ENCODE data around the gene GIMAP8.

GIMAP8 gene

DNA sequence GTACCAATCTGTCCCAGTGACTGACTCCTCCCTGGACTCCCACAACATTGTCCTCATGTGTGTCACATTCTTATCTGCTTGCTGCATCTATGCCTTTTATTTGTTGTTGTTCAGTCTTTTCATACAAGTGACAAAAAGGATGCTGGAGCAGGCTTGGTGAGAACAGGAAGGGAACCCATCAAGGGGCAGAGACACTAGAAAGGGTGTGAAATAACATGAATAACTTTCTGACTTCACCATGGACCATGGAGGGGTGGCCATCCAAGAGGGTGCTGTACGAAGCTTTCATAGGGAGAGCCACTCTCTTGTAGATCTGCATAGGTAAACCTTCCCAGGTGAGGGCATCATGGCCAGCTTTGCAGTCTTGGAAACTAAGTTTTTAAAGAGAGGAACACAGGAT lies 14.5 kb downstream of the GIMAP8 start:
- no peak overlapping the region for H3K4me3 ChIP-seq (ENCODE audit: insufficient read depth, low read depth, low read length)
- 91 to 93% methylated on average over 1 of the region's 1 CpG for WGBS, 2 experiments
- no peak overlapping the region for H3K27ac ChIP-seq (ENCODE audit: insufficient read depth, low read depth, low read length, poor library complexity, severe bottlenecking)
- no peaks in the 10 kb centered on the region for H3K9me3 ChIP-seq (ENCODE audit: control insufficient read depth, low read length)
- no peaks in the 10 kb centered on the region for H3K4me1 ChIP-seq (ENCODE audit: control insufficient read depth, insufficient read depth, low read length)
- no peaks in the 10 kb centered on the region for H3K36me3 ChIP-seq (ENCODE audit: control insufficient read depth, insufficient read depth, low read length)
- H3K27me3 ChIP-seq (ENCODE audit: control insufficient read depth, insufficient read depth, low read length, poor library complexity, severe bottlenecking): no peaks in the 10 kb centered on the region

GRCh38 chr7:150465414-150465813 lies 15.0 kb downstream of the GIMAP8 start:
- Histone ChIP-seq H3K27me3 (ENCODE audit: control insufficient read depth, insufficient read depth, low read length, poor library complexity, severe bottlenecking) (no peaks in the 10 kb centered on the region), H3K4me1 (ENCODE audit: control insufficient read depth, insufficient read depth, low read length) (no peaks in the 10 kb centered on the region), H3K4me3 (ENCODE audit: insufficient read depth, low read depth, low read length) (no peak overlapping the region), H3K36me3 (ENCODE audit: control insufficient read depth, insufficient read depth, low read length) (no peaks in the 10 kb centered on the region), H3K27ac (ENCODE audit: insufficient read depth, low read depth, low read length, poor library complexity, severe bottlenecking) (no peak overlapping the region), H3K9me3 (ENCODE audit: control insufficient read depth, low read length) (no peaks in the 10 kb centered on the region)
- 92 to 96% methylated on average over 2 of the region's 2 CpGs for WGBS, 2 experiments

GRCh38 chr7:150466477-150466876 lies 16.0 kb downstream of the GIMAP8 start:
- no peak overlapping the region for H3K4me3 ChIP-seq (ENCODE audit: insufficient read depth, low read depth, low read length)
- H3K27me3 ChIP-seq (ENCODE audit: control insufficient read depth, insufficient read depth, low read length, poor library complexity, severe bottlenecking): no peaks in the 10 kb centered on the region
- H3K4me1 ChIP-seq (ENCODE audit: control insufficient read depth, insufficient read depth, low read length): no peaks in the 10 kb centered on the region
- WGBS, 2 experiments: 90 to 95% methylated on average over 6 of the region's 6 CpGs
- H3K27ac ChIP-seq (ENCODE audit: insufficient read depth, low read depth, low read length, poor library complexity, severe bottlenecking): no peak overlapping the region
- H3K36me3 ChIP-seq (ENCODE audit: control insufficient read depth, insufficient read depth, low read length): no peaks in the 10 kb centered on the region
- H3K9me3 ChIP-seq (ENCODE audit: control insufficient read depth, low read length): no peaks in the 10 kb centered on the region

- H3K4me1 ChIP-seq (ENCODE audit: control insufficient read depth, insufficient read depth, low read length): no peaks in the 10 kb centered on the region
- H3K4me3 ChIP-seq (ENCODE audit: insufficient read depth, low read depth, low read length): no peak overlapping the region
- 95 to 100% methylated on average over 3 of the region's 3 CpGs for WGBS, 2 experiments
- no peaks in the 10 kb centered on the region for H3K9me3 ChIP-seq (ENCODE audit: control insufficient read depth, low read length)
- H3K27me3 ChIP-seq (ENCODE audit: control insufficient read depth, insufficient read depth, low read length, poor library complexity, severe bottlenecking): no peaks in the 10 kb centered on the region
- no peak overlapping the region for H3K27ac ChIP-seq (ENCODE audit: insufficient read depth, low read depth, low read length, poor library complexity, severe bottlenecking)
- no peaks in the 10 kb centered on the region for H3K36me3 ChIP-seq (ENCODE audit: control insufficient read depth, insufficient read depth, low read length)
These were observed 17.8 kb downstream of the GIMAP8 start for GRCh38 chr7:150468241-150468640.

DNA sequence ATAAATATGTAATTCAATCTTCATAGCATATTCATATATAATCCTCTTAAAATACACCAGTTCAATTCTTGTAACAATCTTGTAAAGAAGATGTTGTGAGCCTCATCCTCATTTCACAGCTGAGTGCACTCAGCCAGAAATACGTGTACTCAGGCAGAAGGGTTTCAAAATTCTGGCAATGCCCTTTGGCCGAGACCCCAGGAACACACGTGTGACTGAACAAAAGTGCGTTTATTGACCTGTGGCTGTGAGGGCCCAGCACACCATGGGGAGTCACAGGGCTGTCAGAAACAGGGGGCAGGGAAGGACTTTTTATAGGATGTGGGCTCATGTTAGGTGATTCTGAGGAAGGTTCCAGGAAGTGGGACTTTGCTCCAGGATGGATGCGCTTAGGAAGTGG lies 21.5 kb downstream of the GIMAP8 start:
- Histone ChIP-seq H3K27me3 (ENCODE audit: control insufficient read depth, insufficient read depth, low read length, poor library complexity, severe bottlenecking) (no peaks in the 10 kb centered on the region), H3K9me3 (ENCODE audit: control insufficient read depth, low read length) (no peaks in the 10 kb centered on the region), H3K36me3 (ENCODE audit: control insufficient read depth, insufficient read depth, low read length) (no peaks in the 10 kb centered on the region), H3K27ac (ENCODE audit: insufficient read depth, low read depth, low read length, poor library complexity, severe bottlenecking) (no peak overlapping the region), H3K4me1 (ENCODE audit: control insufficient read depth, insufficient read depth, low read length) (no peaks in the 10 kb centered on the region), H3K4me3 (ENCODE audit: insufficient read depth, low read depth, low read length) (no peak overlapping the region)
- WGBS, 2 experiments: 87 to 94% methylated on average over 5 of the region's 5 CpGs

DNA sequence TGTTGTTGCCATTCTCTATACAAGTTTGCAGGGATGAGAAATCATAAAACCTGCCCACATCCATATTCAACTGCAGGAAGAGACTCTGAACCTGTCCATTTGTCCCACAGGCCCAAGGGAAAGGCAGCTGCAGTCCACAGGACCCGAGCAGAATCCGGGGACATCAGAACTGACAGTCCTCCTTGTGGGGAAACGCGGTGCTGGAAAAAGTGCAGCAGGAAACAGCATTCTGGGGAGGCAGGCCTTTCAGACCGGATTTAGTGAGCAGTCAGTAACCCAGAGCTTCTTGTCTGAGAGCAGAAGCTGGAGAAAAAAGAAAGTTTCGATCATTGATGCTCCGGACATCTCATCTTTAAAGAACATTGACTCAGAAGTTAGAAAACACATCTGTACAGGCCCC lies 23.5 kb downstream of the GIMAP8 start:
- Histone ChIP-seq H3K4me3 (ENCODE audit: insufficient read depth, low read depth, low read length) (no peak overlapping the region), H3K27ac (ENCODE audit: insufficient read depth, low read depth, low read length, poor library complexity, severe bottlenecking) (no peak overlapping the region), H3K27me3 (ENCODE audit: control insufficient read depth, insufficient read depth, low read length, poor library complexity, severe bottlenecking) (no peaks in the 10 kb centered on the region), H3K36me3 (ENCODE audit: control insufficient read depth, insufficient read depth, low read length) (no peaks in the 10 kb centered on the region), H3K4me1 (ENCODE audit: control insufficient read depth, insufficient read depth, low read length) (no peaks in the 10 kb centered on the region), H3K9me3 (ENCODE audit: control insufficient read depth, low read length) (no peaks in the 10 kb centered on the region)
- 90 to 92% methylated on average over 7 of the region's 7 CpGs for WGBS, 2 experiments

DNA sequence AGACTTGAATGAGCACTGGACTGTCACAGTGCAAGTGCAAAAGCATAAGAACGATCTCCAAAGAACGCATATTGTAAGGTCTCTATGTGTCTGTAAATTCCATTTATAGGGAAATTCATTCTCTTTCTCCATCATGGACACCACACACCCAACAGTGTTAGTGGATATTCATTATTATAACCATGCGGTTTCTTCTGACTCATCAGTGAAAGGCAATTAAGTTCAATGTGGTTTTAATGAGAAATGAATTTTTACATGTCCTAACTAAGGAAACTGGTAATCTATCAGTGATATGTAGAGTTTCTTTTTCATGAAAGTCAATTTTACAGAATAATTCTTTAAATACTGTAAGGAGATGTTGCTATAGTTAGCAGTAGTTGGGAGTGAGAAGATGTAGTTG lies 25.9 kb downstream of the GIMAP8 start:
- 100% methylated on average over 2 to 3 of the region's 3 CpGs for WGBS, 2 experiments
- no peaks in the 10 kb centered on the region for H3K9me3 ChIP-seq (ENCODE audit: control insufficient read depth, low read length)
- no peak overlapping the region for H3K4me3 ChIP-seq (ENCODE audit: insufficient read depth, low read depth, low read length)
- no peaks in the 10 kb centered on the region for H3K36me3 ChIP-seq (ENCODE audit: control insufficient read depth, insufficient read depth, low read length)
- H3K4me1 ChIP-seq (ENCODE audit: control insufficient read depth, insufficient read depth, low read length): no peaks in the 10 kb centered on the region
- no peak overlapping the region for H3K27ac ChIP-seq (ENCODE audit: insufficient read depth, low read depth, low read length, poor library complexity, severe bottlenecking)
- no peaks in the 10 kb centered on the region for H3K27me3 ChIP-seq (ENCODE audit: control insufficient read depth, insufficient read depth, low read length, poor library complexity, severe bottlenecking)

DNA sequence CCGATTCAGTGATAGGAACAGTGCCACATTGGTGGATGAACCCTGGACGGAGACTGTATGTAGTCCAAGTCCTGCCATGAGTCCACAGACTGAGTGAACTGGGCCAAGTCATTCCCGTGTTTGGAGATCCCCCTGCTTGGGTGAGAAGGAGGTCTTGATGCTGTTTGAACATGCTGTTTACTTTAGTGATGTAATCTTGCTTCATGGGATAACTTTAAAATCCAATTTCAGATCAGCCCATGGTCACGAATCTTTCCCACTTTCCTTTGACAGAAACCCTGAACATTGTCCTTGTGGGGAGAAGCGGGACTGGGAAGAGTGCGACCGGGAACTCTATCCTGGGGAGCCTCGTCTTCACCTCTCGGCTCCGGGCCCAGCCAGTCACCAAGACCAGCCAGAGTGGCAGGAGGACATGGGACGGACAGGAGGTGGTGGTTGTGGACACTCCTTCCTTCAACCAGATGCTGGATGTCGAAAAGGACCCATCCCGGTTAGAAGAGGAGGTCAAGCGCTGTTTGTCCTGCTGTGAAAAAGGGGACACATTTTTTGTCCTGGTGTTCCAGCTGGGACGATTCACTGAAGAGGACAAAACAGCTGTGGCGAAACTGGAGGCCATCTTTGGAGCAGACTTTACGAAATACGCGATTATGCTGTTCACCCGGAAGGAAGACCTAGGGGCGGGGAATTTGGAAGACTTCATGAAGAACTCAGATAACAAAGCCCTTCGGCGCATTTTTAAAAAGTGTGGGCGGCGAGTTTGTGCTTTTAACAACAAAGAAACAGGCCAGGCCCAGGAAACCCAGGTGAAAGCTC lies 26.6 kb downstream of the GIMAP8 start:
- 95% methylated on average over 25 of the region's 25 CpGs for WGBS, 2 experiments
- H3K4me1 ChIP-seq (ENCODE audit: control insufficient read depth, insufficient read depth, low read length): no peaks in the 10 kb centered on the region

DNA sequence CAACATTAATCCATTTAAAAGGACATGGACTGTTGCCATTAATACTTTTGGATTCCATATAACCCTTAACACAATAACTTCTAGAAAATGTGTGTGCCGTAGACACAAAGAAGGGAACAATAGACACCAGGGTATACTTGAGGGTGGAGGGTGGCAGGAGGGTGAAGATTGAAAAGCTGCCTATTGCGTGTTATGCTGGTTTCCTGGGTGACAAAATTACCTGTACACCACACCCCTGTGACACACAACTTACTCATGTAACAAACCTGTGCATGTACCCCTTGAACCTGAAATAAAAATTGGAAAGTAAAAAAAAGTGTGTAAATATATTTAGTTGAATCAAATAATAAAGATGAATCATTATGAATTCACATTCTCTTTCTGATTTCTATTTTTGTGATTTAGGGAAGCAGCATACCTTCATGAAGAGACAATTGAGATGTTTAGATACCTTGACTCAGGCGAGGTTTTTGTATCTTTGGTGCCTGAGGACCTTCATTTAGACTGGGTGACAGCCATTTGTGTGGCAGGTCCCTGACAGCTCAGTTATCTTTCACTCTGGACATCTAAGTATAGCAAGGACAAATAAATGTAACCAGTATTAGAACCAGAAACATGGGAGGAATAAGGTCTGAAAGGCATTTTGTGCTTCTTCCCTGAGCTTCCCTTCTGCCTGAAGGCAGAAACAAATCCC lies 28.7 kb downstream of the GIMAP8 start:
- Histone ChIP-seq H3K36me3 (ENCODE audit: control insufficient read depth, insufficient read depth, low read length) (no peaks in the 10 kb centered on the region), H3K4me1 (ENCODE audit: control insufficient read depth, insufficient read depth, low read length) (no peaks in the 10 kb centered on the region), H3K9me3 (ENCODE audit: control insufficient read depth, low read length) (no peaks in the 10 kb centered on the region), H3K27ac (ENCODE audit: insufficient read depth, low read depth, low read length, poor library complexity, severe bottlenecking) (no peak overlapping the region), H3K27me3 (ENCODE audit: control insufficient read depth, insufficient read depth, low read length, poor library complexity, severe bottlenecking) (no peaks in the 10 kb centered on the region), H3K4me3 (ENCODE audit: insufficient read depth, low read depth, low read length) (no peak overlapping the region)
- WGBS, 2 experiments: 95 to 96% methylated on average over 1 to 2 of the region's 3 CpGs

More for the DNA sequence above, 26.6 kb downstream of the GIMAP8 start:
- Histone ChIP-seq H3K4me3 (ENCODE audit: insufficient read depth, low read depth, low read length) (no peak overlapping the region), H3K27me3 (ENCODE audit: control insufficient read depth, insufficient read depth, low read length, poor library complexity, severe bottlenecking) (no peaks in the 10 kb centered on the region), H3K27ac (ENCODE audit: insufficient read depth, low read depth, low read length, poor library complexity, severe bottlenecking) (no peak overlapping the region), H3K36me3 (ENCODE audit: control insufficient read depth, insufficient read depth, low read length) (no peaks in the 10 kb centered on the region), H3K9me3 (ENCODE audit: control insufficient read depth, low read length) (no peaks in the 10 kb centered on the region)

DNA sequence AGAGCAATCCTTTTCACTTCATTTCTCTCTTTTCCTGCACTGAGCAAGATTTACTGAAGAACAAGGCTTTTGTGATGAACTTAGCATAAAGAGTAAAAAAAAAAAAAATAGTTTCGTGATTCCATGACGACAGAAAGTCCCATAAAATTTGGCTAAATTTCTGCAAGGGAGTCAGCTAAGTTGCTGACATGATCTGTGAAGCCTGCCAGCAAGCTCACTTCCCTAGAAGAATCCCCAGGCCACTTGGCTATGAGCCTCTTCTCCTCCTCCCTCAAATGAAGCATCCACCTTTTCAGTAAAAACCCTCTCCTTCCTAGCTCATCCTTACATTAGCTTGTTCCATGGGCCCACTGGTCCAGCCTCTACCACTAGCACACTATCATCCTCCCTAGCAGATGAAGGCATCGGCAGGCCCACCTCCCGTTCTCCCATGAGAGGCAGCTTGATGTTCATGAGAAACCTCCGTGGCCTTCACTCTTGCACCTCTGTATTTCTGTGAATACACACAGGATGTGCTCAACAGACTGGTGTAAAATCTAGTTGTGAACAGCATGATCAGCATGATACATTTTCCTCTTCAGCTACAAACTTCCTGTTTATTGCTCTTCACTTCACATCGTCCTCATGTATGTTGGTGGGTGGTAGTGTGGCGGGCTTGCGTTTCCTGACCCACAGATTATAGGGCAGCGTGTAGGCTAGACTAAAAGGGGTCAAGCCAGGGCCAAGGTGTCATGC lies 30.9 kb downstream of the GIMAP8 start:
- H3K4me1 ChIP-seq (ENCODE audit: control insufficient read depth, insufficient read depth, low read length): no peaks in the 10 kb centered on the region
- no peaks in the 10 kb centered on the region for H3K9me3 ChIP-seq (ENCODE audit: control insufficient read depth, low read length)
- 94 to 95% methylated on average over 7 to 9 of the region's 9 CpGs for WGBS, 2 experiments
- no peaks in the 10 kb centered on the region for H3K27me3 ChIP-seq (ENCODE audit: control insufficient read depth, insufficient read depth, low read length, poor library complexity, severe bottlenecking)
- no peak overlapping the region for H3K4me3 ChIP-seq (ENCODE audit: insufficient read depth, low read depth, low read length)
- no peak overlapping the region for H3K27ac ChIP-seq (ENCODE audit: insufficient read depth, low read depth, low read length, poor library complexity, severe bottlenecking)
- no peaks in the 10 kb centered on the region for H3K36me3 ChIP-seq (ENCODE audit: control insufficient read depth, insufficient read depth, low read length)

All from ectodermal cell (in vitro differentiated cells).